ENCODE results near the gene FAM9C.

The FAM9C gene

DNA sequence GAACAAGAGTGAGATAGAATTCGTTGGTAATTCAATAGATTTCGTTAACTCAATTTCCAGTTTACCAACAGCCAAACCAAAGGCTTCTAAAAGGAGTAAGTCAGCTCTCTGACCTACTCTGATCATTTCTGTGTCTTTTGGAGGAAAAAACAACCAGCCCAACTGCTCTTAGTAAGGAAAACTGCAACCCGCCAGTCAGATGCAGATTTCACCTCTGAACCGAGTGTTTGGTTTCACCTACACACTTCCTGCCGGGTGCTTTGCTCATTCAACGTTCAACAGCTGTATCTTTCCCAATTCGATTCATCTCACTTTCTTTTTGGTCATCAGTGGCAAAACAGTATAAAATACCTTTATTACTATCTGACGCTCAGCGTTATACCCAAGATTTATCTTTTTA is 45.0 kb downstream of the FAM9C start:
- TF ChIP-seq, protein P1, sequence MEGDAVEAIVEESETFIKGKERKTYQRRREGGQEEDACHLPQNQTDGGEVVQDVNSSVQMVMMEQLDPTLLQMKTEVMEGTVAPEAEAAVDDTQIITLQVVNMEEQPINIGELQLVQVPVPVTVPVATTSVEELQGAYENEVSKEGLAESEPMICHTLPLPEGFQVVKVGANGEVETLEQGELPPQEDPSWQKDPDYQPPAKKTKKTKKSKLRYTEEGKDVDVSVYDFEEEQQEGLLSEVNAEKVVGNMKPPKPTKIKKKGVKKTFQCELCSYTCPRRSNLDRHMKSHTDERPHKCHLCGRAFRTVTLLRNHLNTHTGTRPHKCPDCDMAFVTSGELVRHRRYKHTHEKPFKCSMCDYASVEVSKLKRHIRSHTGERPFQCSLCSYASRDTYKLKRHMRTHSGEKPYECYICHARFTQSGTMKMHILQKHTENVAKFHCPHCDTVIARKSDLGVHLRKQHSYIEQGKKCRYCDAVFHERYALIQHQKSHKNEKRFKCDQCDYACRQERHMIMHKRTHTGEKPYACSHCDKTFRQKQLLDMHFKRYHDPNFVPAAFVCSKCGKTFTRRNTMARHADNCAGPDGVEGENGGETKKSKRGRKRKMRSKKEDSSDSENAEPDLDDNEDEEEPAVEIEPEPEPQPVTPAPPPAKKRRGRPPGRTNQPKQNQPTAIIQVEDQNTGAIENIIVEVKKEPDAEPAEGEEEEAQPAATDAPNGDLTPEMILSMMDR (IDR thresholded peaks at IDR 0.05; ENCODE audit: borderline replicate concordance, control extremely low read depth, extremely low read depth, insufficient read depth, missing control alignments) = no peak
- DNase-seq (ENCODE audit: low spot score) = no peak

DNA sequence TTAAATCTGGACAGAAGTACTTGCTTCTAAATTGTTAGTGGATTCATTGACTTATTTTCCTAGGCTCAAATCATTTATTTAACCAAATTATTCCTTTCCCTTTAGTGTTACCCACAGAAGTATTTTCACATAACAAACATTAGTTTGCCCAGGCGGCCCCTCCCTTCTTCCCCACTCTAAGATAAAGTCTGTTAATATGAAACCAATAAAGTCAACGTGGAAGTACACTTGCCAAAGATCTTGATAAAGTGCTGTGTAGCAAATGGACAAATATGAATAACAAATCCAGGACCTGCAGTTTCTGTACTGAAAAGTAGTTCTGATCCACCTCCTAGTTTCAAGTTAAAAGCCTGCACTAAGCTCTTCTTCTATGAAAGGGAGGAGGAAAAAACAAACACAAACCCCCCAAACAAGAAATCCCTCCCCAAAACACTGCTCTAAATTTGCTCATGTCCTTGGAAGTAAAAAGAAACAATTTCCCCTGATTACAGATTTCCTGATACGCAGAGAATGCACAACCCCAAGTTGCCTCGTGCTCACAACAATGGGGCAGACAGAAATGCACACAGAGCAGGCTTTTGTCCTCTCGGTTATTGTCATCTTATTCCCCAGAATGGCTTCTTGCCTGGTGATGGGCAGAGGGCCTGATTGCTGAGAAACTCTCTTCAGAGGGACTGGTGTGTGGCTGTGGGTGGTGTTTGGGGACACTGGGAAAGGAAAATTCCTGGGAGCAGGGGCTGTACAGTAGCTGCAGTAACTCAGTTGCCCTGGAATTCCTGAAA is 46.3 kb downstream of the FAM9C start:
- TF ChIP-seq, protein P1 (IDR thresholded peaks at IDR 0.05; ENCODE audit: borderline replicate concordance, control extremely low read depth, extremely low read depth, insufficient read depth, missing control alignments) = no peak
- in situ Hi-C loops (cut with MboI; ENCODE audit: low sequenced_read_pairs, unreplicated experiment) = loop anchor here (25.0 kb wide), 1 partner anchor 264 kb away; no protein-coding TSS in a partner anchor
- no peak for DNase-seq (ENCODE audit: low spot score)

More for the DNA sequence above, 45.0 kb downstream of the FAM9C start:
- in situ Hi-C loops (cut with MboI; ENCODE audit: low sequenced_read_pairs, unreplicated experiment) = loop anchor here (25.0 kb wide), 1 partner anchor 263 kb away; no protein-coding TSS in a partner anchor

- DNase-seq (ENCODE audit: low spot score) = no peak
- TF ChIP-seq, protein P1 (IDR thresholded peaks at IDR 0.05; ENCODE audit: borderline replicate concordance, control extremely low read depth, extremely low read depth, insufficient read depth, missing control alignments) = no peak
- in situ Hi-C loops (cut with MboI; ENCODE audit: low sequenced_read_pairs, unreplicated experiment) = loop anchor here (25.0 kb wide), 1 partner anchor 265 kb away; no protein-coding TSS in a partner anchor
Observed at GRCh38 chrX:12996934-12997435, 47.4 kb downstream of the FAM9C start.

- no peak for DNase-seq (ENCODE audit: low spot score)
- in situ Hi-C loops (cut with MboI; ENCODE audit: low sequenced_read_pairs, unreplicated experiment) = loop anchor here (25.0 kb wide), 1 partner anchor 268 kb away; no protein-coding TSS in a partner anchor
- TF ChIP-seq, protein P1 (IDR thresholded peaks at IDR 0.05; ENCODE audit: borderline replicate concordance, control extremely low read depth, extremely low read depth, insufficient read depth, missing control alignments) = no peak
Observed at GRCh38 chrX:12994321-12994720, 50.1 kb downstream of the FAM9C start.

DNA sequence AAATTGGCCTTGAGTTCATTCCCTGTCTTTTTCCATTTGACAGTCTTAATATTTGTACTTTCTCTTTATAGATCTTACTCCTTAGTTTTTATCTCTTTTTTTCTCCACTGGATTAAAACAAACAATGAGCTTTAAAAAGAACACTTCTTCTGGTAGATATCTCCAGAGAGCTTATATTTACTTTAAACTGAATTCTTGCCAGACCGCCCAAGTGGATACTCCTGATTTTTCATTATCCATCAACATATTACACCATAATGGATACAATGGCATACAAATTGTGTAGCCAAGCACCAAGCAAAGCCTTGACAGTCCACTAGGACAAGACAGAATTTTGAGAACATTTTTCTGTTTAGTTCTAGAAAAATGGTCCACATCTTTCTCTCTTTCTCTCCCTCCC is 50.6 kb downstream of the FAM9C start:
- DNase-seq (ENCODE audit: low spot score) = no peak
- TF ChIP-seq, protein P1 (IDR thresholded peaks at IDR 0.05; ENCODE audit: borderline replicate concordance, control extremely low read depth, extremely low read depth, insufficient read depth, missing control alignments) = no peak
- in situ Hi-C loops (cut with MboI; ENCODE audit: low sequenced_read_pairs, unreplicated experiment) = loop anchor here (25.0 kb wide), 1 partner anchor 268 kb away; no protein-coding TSS in a partner anchor

GRCh38 chrX:12992544-12993118 is 51.8 kb downstream of the FAM9C start:
- in situ Hi-C loops (cut with MboI; ENCODE audit: low sequenced_read_pairs, unreplicated experiment) = loop anchor here (25.0 kb wide), 1 partner anchor 270 kb away; no protein-coding TSS in a partner anchor
- no peak for DNase-seq (ENCODE audit: low spot score)
- TF ChIP-seq, protein P1 (IDR thresholded peaks at IDR 0.05; ENCODE audit: borderline replicate concordance, control extremely low read depth, extremely low read depth, insufficient read depth, missing control alignments) = no peak

Data from GM13976 (cell line).